ENCODE measurements around the gene RBBP6.

The RBBP6 gene

DNA sequence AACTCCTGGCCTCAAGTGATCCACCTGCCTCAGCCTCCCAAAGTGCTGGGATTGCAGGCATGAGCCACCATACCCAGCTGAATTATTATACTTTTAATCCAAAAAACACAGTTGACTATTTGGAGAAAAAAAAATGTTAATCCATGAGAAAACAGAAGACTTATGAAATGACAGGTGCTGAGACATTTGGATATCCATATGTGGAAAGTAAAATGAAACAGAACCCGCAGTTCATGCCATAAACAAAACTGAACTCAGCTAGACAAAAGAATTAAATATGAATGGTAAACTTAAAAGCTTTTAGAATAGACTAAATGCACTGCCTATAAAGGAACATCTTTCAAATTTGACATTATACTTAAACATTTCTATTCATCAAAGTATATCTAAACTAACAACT, 8.2 kb upstream of the RBBP6 start:
- no peak overlapping the region for H2BK5ac ChIP-seq (ENCODE audit: low read length)
- H2BK15ac ChIP-seq (ENCODE audit: low read length): no peak overlapping the region
- WGBS, 2 donors (ENCODE audit: extremely low coverage in 2 of 2, insufficient read length in 2 of 2, insufficient replicate concordance in 1 of 2): no CpG with 5 or more reads among the region's 1 CpG
- H3K9me3 ChIP-seq (replicated peaks in 1 of 2; ENCODE audit: control insufficient read depth in 2 of 2, insufficient read depth in 1 of 2, low read depth in 1 of 2, low read length in 2 of 2): no peaks in the 10 kb centered on the region
- no peaks in the 10 kb centered on the region for H3K79me1 ChIP-seq (ENCODE audit: low read depth, low read length)
- H4K91ac ChIP-seq (ENCODE audit: low read depth, low read length, poor library complexity): no peak overlapping the region
- no peak overlapping the region for H3K4ac ChIP-seq (ENCODE audit: low read length)
- no peak overlapping the region for H3K18ac ChIP-seq (ENCODE audit: low read length)
- H3K14ac ChIP-seq (ENCODE audit: low read length): no peak overlapping the region
- no peak overlapping the region for H3K9ac ChIP-seq (ENCODE audit: low read depth, low read length, poor library complexity)
- H3K27ac ChIP-seq (replicated peaks; ENCODE audit: low read length): no peak overlapping the region
- H2AK5ac ChIP-seq (ENCODE audit: low read depth, low read length): no peak overlapping the region
- H3K36me3 ChIP-seq (replicated peaks in 1 of 2; ENCODE audit: control insufficient read depth in 2 of 2, insufficient read depth in 2 of 2, low read length in 2 of 2): no peaks in the 10 kb centered on the region
- H3K4me2 ChIP-seq (ENCODE audit: insufficient read depth, low read length, poor library complexity, severe bottlenecking): no peak overlapping the region
- no peak overlapping the region for H2AFZ ChIP-seq (ENCODE audit: low read length)
- H4K8ac ChIP-seq (ENCODE audit: low read depth, low read length): no peak overlapping the region
- no peak overlapping the region for H2BK120ac ChIP-seq (ENCODE audit: low read depth, low read length)
- no peaks in the 10 kb centered on the region for H3K4me1 ChIP-seq (ENCODE audit: control insufficient read depth in 2 of 2, insufficient read depth in 1 of 2, low read depth in 1 of 2, low read length in 2 of 2)
- H3K23ac ChIP-seq (ENCODE audit: low read depth, low read length, poor library complexity): no peak overlapping the region
- H3K4me3 ChIP-seq (ENCODE audit: low read length in 2 of 2): no peak overlapping the region
- H3K27me3 ChIP-seq (ENCODE audit: control insufficient read depth in 3 of 3, insufficient read depth in 3 of 3, low read depth in 1 of 3, low read length in 3 of 3): no peaks in the 10 kb centered on the region
- DNase-seq (ENCODE audit: low spot score): no peak
- no peak overlapping the region for H2BK12ac ChIP-seq (ENCODE audit: low read length)

DNA sequence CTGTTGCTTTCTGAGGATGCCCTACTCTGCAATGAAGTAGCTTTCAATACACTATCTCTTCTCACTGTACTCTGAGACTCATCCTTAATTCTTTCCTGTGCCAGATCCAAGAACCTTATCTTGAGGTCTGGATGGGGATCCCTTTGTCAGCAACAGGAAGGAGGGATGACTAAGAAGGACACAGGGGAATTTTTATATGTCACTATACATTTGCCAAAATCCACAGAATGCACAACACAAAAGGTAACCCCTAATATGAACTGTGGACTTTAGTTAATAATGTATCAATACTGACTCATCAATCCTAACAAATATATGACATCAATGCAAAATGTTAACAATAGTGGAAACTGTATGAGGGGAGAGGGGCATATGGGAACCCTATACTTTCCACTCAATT, 4.7 kb upstream of the RBBP6 start:
- DNase-seq (ENCODE audit: low spot score): no peak
- Histone ChIP-seq H3K18ac (ENCODE audit: low read length) (no peak overlapping the region), H3K4me1 (ENCODE audit: control insufficient read depth in 2 of 2, insufficient read depth in 1 of 2, low read depth in 1 of 2, low read length in 2 of 2) (peaks cover 1 to 5% of the 10 kb centered on the region in 2 donors), H3K9me3 (replicated peaks in 1 of 2; ENCODE audit: control insufficient read depth in 2 of 2, insufficient read depth in 1 of 2, low read depth in 1 of 2, low read length in 2 of 2) (no peaks in the 10 kb centered on the region), H4K8ac (ENCODE audit: low read depth, low read length) (no peak overlapping the region), H3K36me3 (replicated peaks in 1 of 2; ENCODE audit: control insufficient read depth in 2 of 2, insufficient read depth in 2 of 2, low read length in 2 of 2) (no peaks in the 10 kb centered on the region), H3K79me1 (ENCODE audit: low read depth, low read length) (no peaks in the 10 kb centered on the region), H4K91ac (ENCODE audit: low read depth, low read length, poor library complexity) (no peak overlapping the region), H3K23ac (ENCODE audit: low read depth, low read length, poor library complexity) (no peak overlapping the region), H3K9ac (ENCODE audit: low read depth, low read length, poor library complexity) (no peak overlapping the region), H2AK5ac (ENCODE audit: low read depth, low read length) (no peak overlapping the region), H2BK12ac (ENCODE audit: low read length) (no peak overlapping the region), H3K4ac (ENCODE audit: low read length) (no peak overlapping the region), H2BK15ac (ENCODE audit: low read length) (no peak overlapping the region), H2BK120ac (ENCODE audit: low read depth, low read length) (no peak overlapping the region), H3K4me3 (ENCODE audit: low read length in 2 of 2) (no peak overlapping the region), H3K14ac (ENCODE audit: low read length) (no peak overlapping the region), H2AFZ (ENCODE audit: low read length) (no peak overlapping the region), H3K27ac (replicated peaks; ENCODE audit: low read length) (no peak overlapping the region), H2BK5ac (ENCODE audit: low read length) (no peak overlapping the region), H3K4me2 (ENCODE audit: insufficient read depth, low read length, poor library complexity, severe bottlenecking) (no peak overlapping the region), H3K27me3 (ENCODE audit: control insufficient read depth in 3 of 3, insufficient read depth in 3 of 3, low read depth in 1 of 3, low read length in 3 of 3) (no peaks in the 10 kb centered on the region)

DNA sequence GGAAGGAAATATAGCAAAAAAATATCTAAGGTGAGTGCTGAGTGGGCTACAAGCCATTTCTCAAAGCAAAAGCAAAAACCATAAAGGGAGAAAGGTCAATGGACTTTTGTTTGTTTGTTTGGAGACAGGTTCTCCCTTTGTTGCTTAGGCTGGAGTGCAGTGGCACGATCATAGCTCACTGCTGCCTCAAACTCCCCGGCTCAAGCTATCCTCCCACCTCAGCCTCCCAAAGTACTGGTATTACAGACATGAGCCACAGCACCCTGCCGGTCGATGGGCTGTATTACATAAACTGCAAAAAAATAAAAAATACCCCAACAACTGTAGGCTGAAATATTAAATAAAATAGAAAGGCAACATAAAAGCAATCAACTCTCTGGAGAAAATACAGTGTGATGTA, 3.5 kb upstream of the RBBP6 start:
- no peak overlapping the region for H4K91ac ChIP-seq (ENCODE audit: low read depth, low read length, poor library complexity)
- H3K4me3 ChIP-seq (ENCODE audit: low read length in 2 of 2): no peak overlapping the region
- H3K27me3 ChIP-seq (ENCODE audit: control insufficient read depth in 3 of 3, insufficient read depth in 3 of 3, low read depth in 1 of 3, low read length in 3 of 3): no peaks in the 10 kb centered on the region
- H3K4ac ChIP-seq (ENCODE audit: low read length): no peak overlapping the region
- no peaks in the 10 kb centered on the region for H3K9me3 ChIP-seq (replicated peaks in 1 of 2; ENCODE audit: control insufficient read depth in 2 of 2, insufficient read depth in 1 of 2, low read depth in 1 of 2, low read length in 2 of 2)
- no peak overlapping the region for H3K9ac ChIP-seq (ENCODE audit: low read depth, low read length, poor library complexity)
- H3K36me3 ChIP-seq (replicated peaks in 1 of 2; ENCODE audit: control insufficient read depth in 2 of 2, insufficient read depth in 2 of 2, low read length in 2 of 2): no peaks in the 10 kb centered on the region
- H3K4me1 ChIP-seq (ENCODE audit: control insufficient read depth in 2 of 2, insufficient read depth in 1 of 2, low read depth in 1 of 2, low read length in 2 of 2): peaks cover 1 to 5% of the 10 kb centered on the region in 2 donors
- no peak overlapping the region for H3K14ac ChIP-seq (ENCODE audit: low read length)
- no peak overlapping the region for H3K27ac ChIP-seq (replicated peaks; ENCODE audit: low read length)
- no peak overlapping the region for H2BK5ac ChIP-seq (ENCODE audit: low read length)
- no peak overlapping the region for H2BK15ac ChIP-seq (ENCODE audit: low read length)
- H4K8ac ChIP-seq (ENCODE audit: low read depth, low read length): no peak overlapping the region
- H2BK12ac ChIP-seq (ENCODE audit: low read length): no peak overlapping the region
- no peaks in the 10 kb centered on the region for H3K79me1 ChIP-seq (ENCODE audit: low read depth, low read length)
- DNase-seq (ENCODE audit: low spot score): no peak
- H3K23ac ChIP-seq (ENCODE audit: low read depth, low read length, poor library complexity): no peak overlapping the region
- H3K18ac ChIP-seq (ENCODE audit: low read length): no peak overlapping the region
- no peak overlapping the region for H3K4me2 ChIP-seq (ENCODE audit: insufficient read depth, low read length, poor library complexity, severe bottlenecking)
- no peak overlapping the region for H2AFZ ChIP-seq (ENCODE audit: low read length)
- WGBS, 2 donors (ENCODE audit: extremely low coverage in 2 of 2, insufficient read length in 2 of 2, insufficient replicate concordance in 1 of 2): no CpG with 5 or more reads among the region's 4 CpGs
- H2BK120ac ChIP-seq (ENCODE audit: low read depth, low read length): no peak overlapping the region
- H2AK5ac ChIP-seq (ENCODE audit: low read depth, low read length): no peak overlapping the region

DNA sequence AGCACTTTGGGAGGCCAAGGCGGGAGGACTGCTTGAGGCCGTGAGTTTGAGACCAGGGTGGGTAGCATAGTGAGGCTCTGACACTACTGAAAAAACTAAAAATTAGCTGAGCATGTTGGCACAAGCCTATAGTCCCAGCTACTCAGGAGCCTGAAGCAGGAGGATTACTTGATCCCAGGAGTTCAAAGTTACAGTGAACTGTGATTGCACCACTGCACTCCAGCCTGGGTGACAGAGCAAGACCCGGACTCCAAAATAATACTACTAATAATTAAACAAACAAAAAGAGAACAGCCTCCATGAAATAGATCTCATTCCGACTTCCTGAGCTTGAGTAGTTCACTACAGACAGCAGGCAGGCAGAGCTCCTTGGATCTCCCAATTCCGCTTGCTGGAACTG, 2.7 kb upstream of the RBBP6 start:
- Histone ChIP-seq H2AK5ac (ENCODE audit: low read depth, low read length) (no peak overlapping the region), H4K91ac (ENCODE audit: low read depth, low read length, poor library complexity) (no peak overlapping the region), H2BK15ac (ENCODE audit: low read length) (no peak overlapping the region), H3K4me3 (ENCODE audit: low read length in 2 of 2) (no peak overlapping the region), H3K14ac (ENCODE audit: low read length) (no peak overlapping the region), H3K27me3 (ENCODE audit: control insufficient read depth in 3 of 3, insufficient read depth in 3 of 3, low read depth in 1 of 3, low read length in 3 of 3) (no peaks in the 10 kb centered on the region), H3K4ac (ENCODE audit: low read length) (no peak overlapping the region), H3K23ac (ENCODE audit: low read depth, low read length, poor library complexity) (no peak overlapping the region), H3K27ac (replicated peaks; ENCODE audit: low read length) (no peak overlapping the region), H3K18ac (ENCODE audit: low read length) (no peak overlapping the region), H3K36me3 (replicated peaks in 1 of 2; ENCODE audit: control insufficient read depth in 2 of 2, insufficient read depth in 2 of 2, low read length in 2 of 2) (no peaks in the 10 kb centered on the region), H2BK12ac (ENCODE audit: low read length) (no peak overlapping the region), H3K4me1 (ENCODE audit: control insufficient read depth in 2 of 2, insufficient read depth in 1 of 2, low read depth in 1 of 2, low read length in 2 of 2) (peaks cover 1 to 5% of the 10 kb centered on the region in 2 donors), H2BK5ac (ENCODE audit: low read length) (no peak overlapping the region), H2AFZ (ENCODE audit: low read length) (peak overlapping the region; percentile 69), H4K8ac (ENCODE audit: low read depth, low read length) (no peak overlapping the region), H3K9ac (ENCODE audit: low read depth, low read length, poor library complexity) (no peak overlapping the region), H3K9me3 (replicated peaks in 1 of 2; ENCODE audit: control insufficient read depth in 2 of 2, insufficient read depth in 1 of 2, low read depth in 1 of 2, low read length in 2 of 2) (no peaks in the 10 kb centered on the region), H2BK120ac (ENCODE audit: low read depth, low read length) (no peak overlapping the region), H3K79me1 (ENCODE audit: low read depth, low read length) (no peaks in the 10 kb centered on the region), H3K4me2 (ENCODE audit: insufficient read depth, low read length, poor library complexity, severe bottlenecking) (no peak overlapping the region)
- no CpG with 5 or more reads among the region's 5 CpGs for WGBS, 2 donors (ENCODE audit: extremely low coverage in 2 of 2, insufficient read length in 2 of 2, insufficient replicate concordance in 1 of 2)
- DNase-seq (ENCODE audit: low spot score): no peak
